Glomerular visceral epithelial cell (primary cell): ENCODE data around the gene MBNL2.
A peak's percentile ranks its signal among the peaks of the same experiment; 100 is the strongest.

Source experiments
- DNase-seq: peaks from one replicate; pipeline ENCODE4 v3.0.0-alpha.2; 2016; ENCODE audit errors: extremely low spot score

MBNL2 gene

DNA sequence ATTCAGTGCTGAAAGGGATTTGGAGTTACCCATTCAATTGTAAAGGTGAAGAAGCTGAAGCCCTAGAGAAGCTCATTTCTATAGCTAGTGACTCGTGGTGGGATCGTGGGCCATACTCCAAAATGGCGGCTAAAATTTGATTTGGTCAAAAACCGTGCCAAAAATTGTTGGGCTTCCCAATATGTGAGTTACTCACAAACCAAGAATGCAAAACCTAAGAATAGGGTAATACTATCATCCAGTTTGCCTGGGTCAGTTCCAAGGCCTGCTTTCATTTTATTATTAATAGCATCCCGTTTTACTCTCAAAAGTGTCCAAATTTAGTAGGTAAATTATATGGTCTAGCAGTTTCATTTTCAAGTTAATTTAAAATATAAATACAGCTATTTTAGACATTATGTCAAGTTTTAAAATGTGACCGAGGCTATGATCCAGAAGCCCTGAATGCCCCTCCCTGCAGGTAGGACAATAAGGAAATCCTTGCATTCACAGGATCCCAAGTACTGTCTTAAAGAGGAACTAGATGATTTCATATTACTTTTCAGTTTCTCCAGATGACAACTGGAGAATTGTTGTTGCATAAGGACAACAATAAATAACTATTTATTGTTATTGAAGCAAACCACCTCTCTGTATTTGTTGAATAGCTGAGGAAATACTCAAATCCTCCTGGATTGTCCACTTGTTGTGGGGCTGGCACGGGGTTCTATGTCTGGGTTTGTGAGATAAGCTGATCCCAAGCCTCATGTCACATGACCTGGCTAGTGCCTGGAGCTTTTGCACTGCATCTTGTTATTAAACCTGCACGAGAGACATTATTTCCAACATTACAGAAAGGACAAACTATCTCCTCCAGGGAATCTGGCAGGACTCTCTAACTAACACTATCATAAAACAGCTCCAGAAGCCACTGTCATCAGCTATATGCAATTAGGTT lies 200.3 kb downstream of the MBNL2 start:
- DNase-seq, result no peak

DNA sequence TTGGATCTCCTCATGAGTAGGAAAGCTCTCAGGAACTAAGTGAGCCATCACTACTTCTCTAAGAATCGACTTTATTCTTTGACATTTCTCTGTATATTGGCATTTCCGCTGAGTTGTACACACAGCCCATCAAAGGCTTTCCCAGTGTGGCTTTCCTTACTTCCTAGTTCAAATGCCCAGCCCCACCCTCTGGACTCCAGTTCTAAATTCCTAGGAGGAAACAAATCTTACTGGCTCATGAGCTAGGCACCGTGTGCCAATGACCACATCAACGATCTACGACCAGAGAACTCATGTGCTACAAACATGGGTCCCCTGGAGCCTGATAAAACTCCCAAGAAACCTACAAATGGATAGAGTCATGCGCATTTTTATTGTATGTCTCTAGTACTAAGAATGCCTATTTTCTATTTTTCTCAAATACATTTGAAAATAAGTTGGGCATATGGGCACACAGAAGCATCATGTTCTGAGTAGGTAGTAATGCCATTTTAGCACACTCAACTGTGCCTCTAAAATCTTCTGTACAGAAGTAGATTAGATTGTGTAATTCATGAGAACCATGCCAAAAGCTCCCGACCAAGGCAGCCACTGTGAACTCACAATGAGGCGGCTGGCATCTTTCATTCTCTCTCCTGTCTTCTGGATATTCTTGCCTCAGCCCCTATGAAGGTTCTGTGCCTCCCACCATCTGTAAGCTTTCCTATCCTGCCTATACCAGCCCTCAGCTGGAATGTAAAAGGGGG lies 201.3 kb downstream of the MBNL2 start:
- DNase-seq, result no peak

DNA sequence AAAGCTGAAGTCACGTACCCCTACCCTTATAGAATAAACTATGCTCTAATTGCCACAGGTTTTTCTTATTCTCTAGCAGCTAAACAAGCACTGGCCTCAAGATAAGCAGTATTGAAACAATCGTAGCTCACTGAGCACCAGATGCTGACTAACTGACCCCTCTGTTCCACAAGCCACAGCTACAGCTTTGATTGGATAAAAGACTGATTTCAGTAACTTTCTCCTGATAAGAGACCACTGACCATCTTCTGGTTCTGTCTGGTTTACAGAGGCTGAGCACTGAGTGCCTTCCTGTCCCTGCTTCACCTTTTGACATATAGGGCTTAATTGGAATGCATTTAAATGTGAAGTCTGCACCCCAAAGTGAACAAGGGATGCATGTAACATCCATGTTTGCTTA lies 203.5 kb downstream of the MBNL2 start:
- DNase-seq, result no peak

DNA sequence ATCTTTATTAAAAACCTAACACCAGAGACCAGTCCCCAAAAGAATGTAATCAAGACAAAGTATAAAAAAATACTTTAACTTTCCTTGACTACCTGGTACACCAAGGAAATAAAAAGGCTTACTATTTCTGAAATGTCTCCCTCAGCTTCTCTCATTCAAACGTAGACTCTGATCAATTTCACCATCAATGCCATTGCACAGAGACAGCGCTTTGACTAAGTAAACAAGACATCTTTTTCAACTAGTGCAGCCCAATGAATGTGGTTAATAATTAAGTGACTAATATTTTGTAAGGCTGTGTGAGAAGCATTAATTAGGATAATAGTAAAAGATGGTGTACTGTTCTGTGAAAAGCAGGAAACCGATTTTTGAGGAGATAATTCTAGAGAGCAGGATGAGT lies 204.6 kb downstream of the MBNL2 start:
- no peak for DNase-seq

DNA sequence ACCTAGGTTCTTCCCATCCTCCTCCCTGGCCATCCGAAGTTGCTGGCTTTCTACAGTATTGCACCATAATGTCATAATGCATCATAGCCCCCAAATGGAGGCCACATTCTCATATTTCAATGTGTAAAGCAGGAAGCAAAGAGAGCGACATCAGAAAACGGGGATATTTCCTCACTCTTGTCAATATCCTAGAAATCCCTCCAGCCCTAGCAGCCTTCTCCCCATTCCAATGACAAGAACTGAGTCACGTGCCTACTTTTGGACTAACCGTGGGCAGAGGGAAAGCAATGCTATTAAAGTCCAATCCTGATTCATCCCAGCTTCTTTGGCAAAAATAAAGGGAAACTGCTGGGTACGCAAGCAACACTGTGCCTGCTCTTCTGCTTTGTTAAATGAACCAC lies 207.5 kb downstream of the MBNL2 start:
- DNase-seq, result no peak

DNA sequence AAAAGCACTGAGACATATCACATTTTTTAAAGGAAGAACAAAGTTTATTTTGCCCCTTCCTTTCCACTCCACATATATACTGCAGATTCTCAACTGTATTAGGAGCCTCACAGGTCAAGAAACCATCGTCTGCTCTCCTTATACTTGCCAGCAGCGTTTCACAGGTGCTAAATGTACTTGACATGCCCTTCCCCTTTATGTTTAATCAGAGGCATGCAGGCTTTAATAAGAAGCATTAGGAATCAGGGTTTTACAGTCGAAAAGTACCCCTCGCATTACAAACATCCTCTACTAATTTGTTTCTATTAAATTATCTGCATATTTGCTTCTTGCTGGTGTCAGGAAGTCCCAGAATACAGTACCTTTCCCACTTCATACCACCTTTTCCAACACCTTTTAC lies 208.2 kb downstream of the MBNL2 start:
- no peak for DNase-seq

DNA sequence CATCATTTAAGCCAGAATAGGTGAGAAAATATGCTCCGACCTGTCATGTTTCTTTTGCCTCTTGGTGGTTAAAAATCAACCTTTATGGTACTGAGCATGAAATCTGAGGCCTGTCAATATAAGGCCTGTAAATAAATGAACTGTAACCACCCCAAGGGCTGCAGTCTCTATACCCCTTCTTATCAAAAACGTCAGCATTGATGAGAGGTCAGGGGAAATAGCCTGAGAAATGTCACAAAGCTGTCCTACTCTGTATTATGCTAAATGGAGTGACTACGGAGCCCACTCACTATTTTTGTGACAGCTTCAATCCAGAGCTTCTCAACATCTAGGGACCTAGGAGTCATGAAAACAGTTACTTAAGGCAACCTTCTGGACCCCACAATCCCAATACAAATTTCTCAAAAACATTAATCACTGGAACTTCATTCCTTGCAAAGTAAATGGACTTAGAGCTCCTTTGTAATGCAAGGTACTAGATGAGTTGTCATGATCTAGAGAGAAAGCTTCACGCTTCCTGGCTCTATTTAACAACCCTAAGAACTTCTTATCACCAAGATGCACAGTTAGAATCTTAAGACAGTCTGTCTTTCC lies 209.1 kb downstream of the MBNL2 start:
- no peak for DNase-seq

DNA sequence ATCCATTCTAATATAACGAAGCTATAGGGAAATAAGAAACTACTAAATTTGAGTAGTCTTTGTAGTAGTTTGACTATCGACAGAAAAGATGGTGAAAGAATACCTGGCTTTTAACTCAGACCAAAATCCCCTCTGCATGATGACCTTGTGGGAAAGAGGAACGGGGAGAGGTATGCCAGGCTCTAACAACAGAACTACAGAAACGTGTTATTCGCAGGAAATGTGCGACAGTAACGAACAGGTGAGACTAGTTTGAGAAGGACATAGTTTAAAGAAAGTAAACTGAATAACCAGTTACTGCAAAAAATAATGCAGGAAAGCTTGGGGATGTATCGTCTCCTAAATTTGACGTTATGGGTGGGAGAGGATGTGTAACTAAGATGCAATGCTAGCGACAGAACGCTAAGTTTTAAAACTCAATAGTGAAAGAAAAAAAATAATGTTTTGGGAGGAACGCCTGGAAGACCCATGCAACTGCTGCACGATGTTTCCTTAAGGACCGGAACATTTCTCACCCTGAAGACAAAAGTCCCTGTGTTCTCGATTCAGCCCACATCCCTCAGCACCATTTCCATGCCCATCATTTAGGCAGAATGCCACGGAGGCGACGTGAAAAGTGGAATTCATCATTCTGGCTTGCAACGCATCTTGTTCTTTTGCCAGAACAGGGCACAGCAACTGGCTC lies 210.2 kb downstream of the MBNL2 start:
- no peak for DNase-seq

DNA sequence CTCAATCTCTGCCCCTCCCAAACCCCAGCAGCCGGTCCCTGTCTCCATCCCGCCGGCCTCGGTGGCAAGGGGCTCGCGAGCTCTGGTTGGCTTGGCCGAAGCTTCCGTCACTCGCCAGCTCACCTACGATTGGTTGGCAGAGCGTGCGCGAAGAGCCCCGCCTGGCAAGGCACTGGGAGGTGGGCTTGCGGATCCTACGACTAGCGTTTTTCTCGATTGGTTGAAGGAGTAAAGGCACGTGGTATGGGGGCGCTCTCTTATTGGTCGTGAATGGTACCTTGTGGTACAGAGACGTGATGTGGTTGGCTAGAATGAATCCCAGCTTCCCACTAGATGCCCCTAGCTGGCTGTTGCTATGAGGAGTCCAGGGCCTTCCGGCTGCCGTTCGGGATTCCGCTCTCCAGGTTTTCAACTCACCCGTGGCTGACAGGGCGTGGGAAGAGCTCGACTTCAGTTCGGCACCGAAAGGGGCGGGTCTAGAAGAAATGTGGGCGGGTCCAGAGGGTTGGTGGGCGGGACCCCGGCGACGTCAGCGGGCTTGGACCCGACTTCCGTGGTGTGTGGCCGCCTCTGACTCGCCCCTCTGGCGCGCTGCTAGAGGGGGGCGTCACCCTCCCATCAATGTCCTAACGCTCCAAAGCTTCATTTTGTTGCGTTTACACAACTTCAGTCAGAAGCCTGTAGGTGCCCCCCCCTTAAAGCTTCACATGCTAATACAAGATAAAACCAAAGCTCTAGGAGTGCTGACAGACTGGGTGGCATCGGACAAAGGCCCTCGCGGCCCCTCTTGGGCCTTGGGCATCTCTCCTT lies 211.0 kb downstream of the MBNL2 start:
- peak; percentile 100 for DNase-seq

DNA sequence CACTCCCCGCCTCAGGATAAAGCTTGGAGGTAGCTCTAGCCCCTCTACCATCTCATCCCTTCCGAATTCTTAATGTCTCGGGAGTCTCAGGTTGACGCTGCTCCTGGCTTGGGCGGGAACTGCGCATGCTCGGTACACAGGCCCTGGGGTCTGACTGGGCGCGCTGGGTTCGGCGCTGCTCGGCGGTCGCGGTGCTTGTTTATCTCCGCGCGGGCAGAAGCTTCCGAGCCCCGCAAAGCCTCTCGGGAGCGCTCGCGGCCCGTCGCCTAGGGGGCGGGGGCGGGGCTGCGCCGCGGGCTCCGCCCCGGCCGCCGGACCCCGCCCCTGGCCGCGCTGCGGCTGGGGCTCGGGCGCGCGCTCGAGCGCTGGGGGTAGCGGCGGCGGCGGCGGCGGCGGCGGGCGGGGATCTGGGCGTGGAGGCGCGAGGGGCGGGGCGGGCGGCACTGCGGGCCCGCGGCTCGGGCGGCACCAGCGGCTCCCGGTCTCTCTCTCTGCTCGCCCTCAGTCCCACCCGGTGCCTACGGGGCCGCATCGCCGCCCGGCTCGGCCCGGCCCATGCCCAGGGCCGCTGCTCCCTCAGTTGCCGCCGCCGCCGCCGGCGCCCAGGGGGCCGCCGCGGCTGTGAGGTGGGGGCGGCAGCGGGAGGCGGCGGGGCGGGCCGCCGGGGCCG lies 211.7 kb downstream of the MBNL2 start, which contains the start of gene RAP2A:
RAP2A (plus strand) TSS at position 443 of the 670 bp plus-strand sequence. CDS start 302 bp downstream, outside the sequence.
- peak; percentile 94 for DNase-seq

DNA sequence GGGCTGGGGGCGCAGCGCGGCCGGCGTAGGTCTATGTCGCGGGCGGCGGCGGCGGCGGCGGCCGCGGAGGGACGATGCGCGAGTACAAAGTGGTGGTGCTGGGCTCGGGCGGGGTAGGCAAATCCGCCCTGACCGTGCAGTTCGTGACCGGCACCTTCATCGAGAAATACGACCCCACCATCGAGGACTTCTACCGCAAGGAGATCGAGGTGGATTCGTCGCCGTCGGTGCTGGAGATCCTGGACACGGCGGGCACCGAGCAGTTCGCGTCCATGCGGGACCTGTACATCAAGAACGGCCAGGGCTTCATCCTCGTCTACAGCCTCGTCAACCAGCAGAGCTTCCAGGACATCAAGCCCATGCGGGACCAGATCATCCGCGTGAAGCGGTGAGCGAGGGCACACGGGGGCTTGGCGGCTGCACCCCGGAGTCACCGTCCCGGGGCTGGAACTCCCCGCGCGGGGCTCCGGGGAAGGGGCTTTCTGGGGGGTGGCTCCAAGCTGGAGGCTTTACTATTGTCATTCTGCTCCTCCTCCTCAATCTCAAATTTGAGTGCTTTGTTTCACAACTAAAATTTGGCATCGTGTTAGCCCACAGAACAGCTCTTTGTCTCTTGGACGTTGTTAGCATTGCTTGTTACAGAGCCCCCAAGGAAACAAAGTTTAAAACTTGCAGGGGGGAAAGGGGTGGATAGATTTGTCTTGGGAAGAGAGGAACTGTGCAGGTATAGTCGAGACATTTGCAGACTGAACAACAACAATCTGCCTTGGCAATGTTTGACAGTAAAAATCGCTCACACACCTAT lies 212.5 kb downstream of the MBNL2 start:
- DNase-seq, result peak; percentile 38

DNA sequence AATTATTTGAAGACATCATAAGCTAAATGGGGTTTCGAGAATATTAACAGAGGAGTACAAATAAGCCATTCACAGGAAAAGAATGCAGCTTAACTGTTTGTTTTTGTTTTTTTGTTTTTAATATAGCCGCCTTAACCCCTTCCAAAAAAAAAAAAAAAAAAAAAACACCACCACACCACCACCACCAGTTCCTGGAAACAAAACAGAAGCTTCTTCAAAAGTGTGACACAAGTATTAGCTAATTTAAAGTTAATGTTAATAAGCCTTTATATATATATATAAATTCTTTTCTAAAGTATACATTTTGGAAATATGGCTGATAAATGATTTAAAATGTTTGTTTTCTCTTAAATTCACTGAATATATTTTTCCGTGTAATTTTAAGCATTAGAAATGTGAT lies 213.2 kb downstream of the MBNL2 start:
- no peak for DNase-seq

DNA sequence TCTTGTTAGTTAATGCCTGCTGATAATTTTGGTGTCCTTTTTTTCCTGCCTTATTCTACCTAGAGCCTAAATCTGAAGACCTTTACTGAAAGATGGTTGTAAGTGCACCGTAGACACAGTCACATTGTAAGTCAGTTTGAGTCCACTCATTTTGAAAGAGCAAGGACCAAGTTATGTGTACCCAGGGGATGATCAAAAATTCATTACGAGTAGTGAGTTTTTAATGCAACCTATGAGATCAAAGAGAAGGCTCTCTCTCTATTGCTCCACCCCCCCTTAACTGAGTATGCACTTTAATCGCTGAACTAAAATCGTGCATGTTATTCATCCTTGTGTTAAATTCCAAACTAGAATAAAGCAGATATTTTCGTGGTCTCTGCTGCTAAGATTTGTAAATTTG lies 213.7 kb downstream of the MBNL2 start:
- DNase-seq, result no peak

DNA sequence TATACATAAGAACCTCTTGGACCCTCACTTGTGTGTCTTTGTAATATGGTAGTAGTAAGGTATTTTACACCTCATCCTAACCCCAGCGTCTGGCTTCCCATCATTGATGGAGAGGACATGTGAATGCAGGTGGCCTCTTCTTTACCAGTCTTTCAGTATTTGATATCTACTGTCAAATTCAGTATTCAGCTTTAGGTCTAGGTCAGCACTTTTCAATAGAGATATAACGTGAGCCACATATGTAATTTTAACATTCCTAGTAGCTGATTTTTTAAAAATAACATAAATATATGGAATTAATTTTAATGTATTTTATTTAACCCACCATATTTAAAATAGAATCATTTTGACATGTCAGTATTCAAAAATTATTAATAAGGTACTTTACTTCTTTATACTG lies 214.7 kb downstream of the MBNL2 start:
- DNase-seq, result no peak

DNA sequence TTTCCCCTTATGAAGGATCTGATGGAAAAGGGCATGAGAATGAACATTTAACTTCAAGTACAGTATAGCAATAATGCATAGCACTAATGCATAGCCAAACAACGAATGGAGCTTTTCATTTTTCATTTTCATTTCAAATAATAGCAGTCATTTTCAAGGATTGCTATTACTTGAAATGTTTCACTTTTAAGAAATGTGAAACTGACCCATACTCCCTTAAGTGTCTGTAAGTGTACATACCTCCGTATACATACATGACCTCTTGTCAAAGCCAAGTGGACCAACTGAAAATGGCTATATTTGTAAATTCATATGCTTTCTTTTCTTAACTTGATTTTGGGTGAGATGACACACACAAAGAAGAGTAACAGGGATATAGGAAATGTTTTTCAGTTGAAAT lies 215.6 kb downstream of the MBNL2 start:
- no peak for DNase-seq

DNA sequence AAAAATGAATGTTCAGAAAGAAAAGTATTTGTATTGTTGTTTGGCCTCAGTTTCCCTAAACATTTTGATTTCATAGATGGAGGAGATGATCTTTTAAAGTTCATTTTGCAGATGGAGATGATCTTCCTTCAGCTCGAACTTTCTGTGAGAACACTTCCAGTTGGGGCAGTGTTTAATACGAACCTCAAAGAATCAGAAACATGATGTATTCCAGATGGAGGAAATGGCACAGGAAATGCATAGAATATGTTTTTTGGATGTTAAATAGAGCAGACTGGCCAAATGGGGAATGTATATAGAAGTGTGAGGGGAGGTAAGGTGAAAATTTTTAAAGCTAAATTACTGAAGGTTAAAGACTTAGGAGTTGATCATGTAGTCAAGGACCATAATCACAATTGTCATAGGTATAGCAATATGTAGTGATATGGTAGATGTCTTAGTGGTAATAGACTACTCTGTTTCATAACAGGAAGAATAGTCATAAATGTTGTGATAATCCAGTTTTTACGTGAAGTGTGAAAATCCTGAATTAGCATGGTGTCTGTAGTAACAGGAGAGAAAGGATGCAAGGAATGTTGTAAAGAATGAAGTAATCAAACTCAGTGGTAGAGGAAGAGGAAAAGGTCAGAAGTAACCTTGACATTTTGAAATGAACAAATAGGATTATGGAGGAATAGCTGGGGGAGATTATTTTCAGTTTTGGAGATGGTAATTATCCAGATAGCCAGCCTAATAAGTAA lies 216.9 kb downstream of the MBNL2 start:
- no peak for DNase-seq

DNA sequence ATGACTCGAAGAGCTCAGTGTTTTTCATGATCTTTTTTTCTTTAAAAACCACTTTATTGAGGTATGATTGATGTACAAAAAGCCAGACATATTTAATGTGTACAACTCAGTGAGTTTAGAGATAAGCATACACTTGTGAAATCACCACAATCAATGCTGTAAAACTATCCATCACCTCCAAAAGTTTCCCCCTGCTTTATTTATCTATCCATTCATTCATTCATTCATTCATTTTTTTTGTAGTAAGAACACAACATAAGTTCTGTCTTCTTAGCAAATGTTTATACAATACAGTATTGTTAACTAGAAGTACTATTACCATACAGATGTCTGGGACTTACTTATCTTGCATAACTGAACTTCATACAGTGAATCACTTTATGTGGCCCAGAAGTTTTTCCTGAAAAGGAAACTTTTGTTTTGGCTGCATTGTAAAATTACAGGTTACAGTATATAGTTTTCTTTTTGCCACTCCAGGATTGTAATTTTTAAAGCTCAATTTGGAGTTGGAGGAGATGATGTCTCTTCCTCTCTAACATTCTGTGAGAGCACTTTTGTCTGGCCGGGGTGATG lies 218.6 kb downstream of the MBNL2 start:
- no peak for DNase-seq

DNA sequence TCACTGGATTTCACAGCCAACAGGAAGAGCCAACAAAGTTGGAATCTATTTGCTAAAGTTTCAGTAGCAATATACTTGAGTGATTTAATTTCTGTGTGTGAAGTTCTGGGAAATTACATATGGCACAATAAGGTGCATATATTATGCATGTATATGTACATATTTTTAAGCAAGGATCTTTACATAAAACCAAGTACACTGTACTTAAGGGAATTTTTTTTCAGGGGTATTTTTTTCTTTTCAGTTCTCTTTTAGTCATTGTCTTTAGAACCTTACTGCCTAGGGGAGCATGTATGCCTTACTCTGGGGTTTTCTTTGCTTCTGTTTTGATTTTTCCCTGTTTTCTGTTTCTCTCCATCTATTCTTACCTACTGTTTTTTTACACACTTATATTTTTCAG lies 219.2 kb downstream of the MBNL2 start:
- no peak for DNase-seq
